HL-60 (cell line): ENCODE measurements around the gene CARD18.

Experiments used
- CTCF ChIP-seq: IDR thresholded peaks from one replicate; pipeline ENCODE4 v1.5.1; 2011; ENCODE audit warnings: low read length, control low read depth, inconsistent platforms; ENCODE audit not compliant: insufficient read depth
- POLR2AphosphoS5 ChIP-seq: IDR thresholded peaks from 2 replicates; pipeline ENCODE4 v1.6.1; 2012; ENCODE audit warnings: low read depth
- TF ChIP-seq, protein P1 (sequence below): IDR thresholded peaks from 2 replicates; pipeline ENCODE4 v1.6.1; 2012; ENCODE audit warnings: low read depth; ENCODE audit not compliant: insufficient replicate concordance

GRCh38 chr11:105183987-105184386 is 44.4 kb upstream of the CARD18 start:
- no peak for TF ChIP-seq POLR2AphosphoS5
- TF ChIP-seq, protein P1, sequence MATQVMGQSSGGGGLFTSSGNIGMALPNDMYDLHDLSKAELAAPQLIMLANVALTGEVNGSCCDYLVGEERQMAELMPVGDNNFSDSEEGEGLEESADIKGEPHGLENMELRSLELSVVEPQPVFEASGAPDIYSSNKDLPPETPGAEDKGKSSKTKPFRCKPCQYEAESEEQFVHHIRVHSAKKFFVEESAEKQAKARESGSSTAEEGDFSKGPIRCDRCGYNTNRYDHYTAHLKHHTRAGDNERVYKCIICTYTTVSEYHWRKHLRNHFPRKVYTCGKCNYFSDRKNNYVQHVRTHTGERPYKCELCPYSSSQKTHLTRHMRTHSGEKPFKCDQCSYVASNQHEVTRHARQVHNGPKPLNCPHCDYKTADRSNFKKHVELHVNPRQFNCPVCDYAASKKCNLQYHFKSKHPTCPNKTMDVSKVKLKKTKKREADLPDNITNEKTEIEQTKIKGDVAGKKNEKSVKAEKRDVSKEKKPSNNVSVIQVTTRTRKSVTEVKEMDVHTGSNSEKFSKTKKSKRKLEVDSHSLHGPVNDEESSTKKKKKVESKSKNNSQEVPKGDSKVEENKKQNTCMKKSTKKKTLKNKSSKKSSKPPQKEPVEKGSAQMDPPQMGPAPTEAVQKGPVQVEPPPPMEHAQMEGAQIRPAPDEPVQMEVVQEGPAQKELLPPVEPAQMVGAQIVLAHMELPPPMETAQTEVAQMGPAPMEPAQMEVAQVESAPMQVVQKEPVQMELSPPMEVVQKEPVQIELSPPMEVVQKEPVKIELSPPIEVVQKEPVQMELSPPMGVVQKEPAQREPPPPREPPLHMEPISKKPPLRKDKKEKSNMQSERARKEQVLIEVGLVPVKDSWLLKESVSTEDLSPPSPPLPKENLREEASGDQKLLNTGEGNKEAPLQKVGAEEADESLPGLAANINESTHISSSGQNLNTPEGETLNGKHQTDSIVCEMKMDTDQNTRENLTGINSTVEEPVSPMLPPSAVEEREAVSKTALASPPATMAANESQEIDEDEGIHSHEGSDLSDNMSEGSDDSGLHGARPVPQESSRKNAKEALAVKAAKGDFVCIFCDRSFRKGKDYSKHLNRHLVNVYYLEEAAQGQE: no peak
- no peak for TF ChIP-seq CTCF
